OCI-LY3 (cell line): Measurements from ENCODE around the gene ACTL10.

Experiments
- H2AFZ ChIP-seq: fragments of 200-600, 300-600 bp; shearing (Covaris generic); 2 replicates; pipeline ENCODE4 v1.6.0; 2014; ENCODE audit warnings: antibody characterized with exemption, low read depth, low read length
- H3K27ac ChIP-seq: fragments of 200-600, 300-600 bp; sonication (generic); 2 replicates; pipeline ENCODE4 v1.5.1; 2014; ENCODE audit warnings: mild to moderate bottlenecking, low read length, moderate library complexity, mixed read lengths
- H3K27me3 ChIP-seq: fragments of 200-600, 300-600 bp; sonication (generic); 2 replicates; pipeline ENCODE4 v1.6.1; 2014; ENCODE audit warnings: low read depth, low read length, mixed read lengths
- H3K36me3 ChIP-seq: fragments of 200-600, 300-600 bp; sonication (generic); replicated peaks from 2 replicates; pipeline ENCODE3; 2014; ENCODE audit warnings: low read depth, low read length, mixed read lengths
- H3K4me1 ChIP-seq: fragments of 300-600, 200-600 bp; sonication (generic); 2 replicates; pipeline ENCODE4 v1.6.1; 2014; ENCODE audit warnings: low read length, mixed read lengths
- H3K4me2 ChIP-seq: fragments of 200-600, 300-600 bp; sonication (generic); 2 replicates; pipeline ENCODE4 v1.6.1; 2014; ENCODE audit warnings: low read length, mixed read lengths
- H3K4me3 ChIP-seq: fragments of 300-600, 200-600 bp; sonication (generic); 2 replicates; pipeline ENCODE4 v1.5.1; 2014; ENCODE audit warnings: antibody characterized with exemption, mild to moderate bottlenecking, low read length, moderate library complexity
- H3K79me2 ChIP-seq: fragments of 300-600, 200-600 bp; shearing (Covaris generic); 2 replicates; pipeline ENCODE4 v1.6.1; 2014; ENCODE audit warnings: mild to moderate bottlenecking, low read length, mixed read lengths
- H3K9ac ChIP-seq: fragments of 300-600, 200-600 bp; shearing (Covaris generic); 2 replicates; pipeline ENCODE4 v1.6.0; 2014; ENCODE audit warnings: mild to moderate bottlenecking, low read length, moderate library complexity
- H3K9me3 ChIP-seq: fragments of 200-600, 300-600 bp; shearing (Covaris generic); 2 replicates; pipeline ENCODE4 v1.6.1; 2014; ENCODE audit warnings: low read length, mixed read lengths; ENCODE audit not compliant: insufficient read depth
- H4K20me1 ChIP-seq: fragments of 200-600, 300-600 bp; sonication (generic); 2 replicates; pipeline ENCODE4 v1.6.1; 2016; ENCODE audit warnings: low read length, mixed read lengths; ENCODE audit not compliant: insufficient read depth
- EZH2phosphoT487 ChIP-seq: fragments of 200-600 bp; shearing (Covaris generic); IDR thresholded peaks from 2 replicates; pipeline ENCODE4 v1.6.1; 2018; ENCODE audit warnings: antibody characterized with exemption, mixed run types, low read depth
- TF ChIP-seq, protein P1 (sequence below): fragments of 200-600, 300-600 bp; sonication (generic); IDR thresholded peaks from 2 replicates; pipeline ENCODE4 v1.5.1; 2014; ENCODE audit warnings: antibody characterized with exemption, low read length, low read depth

ACTL10 gene

DNA sequence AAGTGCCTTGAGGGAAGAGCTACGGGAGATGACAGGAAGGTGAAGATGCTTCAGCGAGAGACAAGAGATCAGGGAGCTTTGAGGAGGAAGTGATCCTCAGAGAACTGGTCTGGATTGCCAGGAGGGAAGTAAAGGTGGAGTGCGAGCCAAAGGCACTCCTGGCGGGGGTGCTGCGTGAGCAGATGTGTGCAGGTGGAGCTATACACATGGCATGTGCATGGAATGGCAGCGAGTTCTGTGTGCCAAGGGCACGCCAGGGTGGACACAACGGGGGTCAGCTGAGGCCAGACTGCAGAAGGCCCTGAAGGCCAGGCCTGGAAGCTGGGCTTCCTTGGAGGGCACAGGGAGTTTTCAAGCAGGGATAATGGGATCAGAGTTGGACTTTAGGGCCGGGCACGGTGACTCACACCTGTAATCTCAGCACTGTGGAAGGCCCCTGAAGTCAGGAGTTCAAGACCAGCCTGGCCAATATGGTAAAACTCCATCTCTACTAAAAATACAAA, 47.2 kb downstream of the ACTL10 start:
- no peaks in the 10 kb centered on the region for H3K27me3 ChIP-seq
- no peak overlapping the region for H3K4me3 ChIP-seq
- no peaks in the 10 kb centered on the region for H4K20me1 ChIP-seq
- no peaks in the 10 kb centered on the region for H3K36me3 ChIP-seq
- H3K4me1 ChIP-seq = no peaks in the 10 kb centered on the region
- H3K9me3 ChIP-seq = no peaks in the 10 kb centered on the region
- H3K27ac ChIP-seq = no peak overlapping the region
- no peak overlapping the region for H3K4me2 ChIP-seq
- no peaks in the 10 kb centered on the region for H3K79me2 ChIP-seq
- no peak overlapping the region for H3K9ac ChIP-seq
- H2AFZ ChIP-seq = no peak overlapping the region
- TF ChIP-seq, protein P1, sequence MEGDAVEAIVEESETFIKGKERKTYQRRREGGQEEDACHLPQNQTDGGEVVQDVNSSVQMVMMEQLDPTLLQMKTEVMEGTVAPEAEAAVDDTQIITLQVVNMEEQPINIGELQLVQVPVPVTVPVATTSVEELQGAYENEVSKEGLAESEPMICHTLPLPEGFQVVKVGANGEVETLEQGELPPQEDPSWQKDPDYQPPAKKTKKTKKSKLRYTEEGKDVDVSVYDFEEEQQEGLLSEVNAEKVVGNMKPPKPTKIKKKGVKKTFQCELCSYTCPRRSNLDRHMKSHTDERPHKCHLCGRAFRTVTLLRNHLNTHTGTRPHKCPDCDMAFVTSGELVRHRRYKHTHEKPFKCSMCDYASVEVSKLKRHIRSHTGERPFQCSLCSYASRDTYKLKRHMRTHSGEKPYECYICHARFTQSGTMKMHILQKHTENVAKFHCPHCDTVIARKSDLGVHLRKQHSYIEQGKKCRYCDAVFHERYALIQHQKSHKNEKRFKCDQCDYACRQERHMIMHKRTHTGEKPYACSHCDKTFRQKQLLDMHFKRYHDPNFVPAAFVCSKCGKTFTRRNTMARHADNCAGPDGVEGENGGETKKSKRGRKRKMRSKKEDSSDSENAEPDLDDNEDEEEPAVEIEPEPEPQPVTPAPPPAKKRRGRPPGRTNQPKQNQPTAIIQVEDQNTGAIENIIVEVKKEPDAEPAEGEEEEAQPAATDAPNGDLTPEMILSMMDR = no peak
- no peak for TF ChIP-seq EZH2phosphoT487

DNA sequence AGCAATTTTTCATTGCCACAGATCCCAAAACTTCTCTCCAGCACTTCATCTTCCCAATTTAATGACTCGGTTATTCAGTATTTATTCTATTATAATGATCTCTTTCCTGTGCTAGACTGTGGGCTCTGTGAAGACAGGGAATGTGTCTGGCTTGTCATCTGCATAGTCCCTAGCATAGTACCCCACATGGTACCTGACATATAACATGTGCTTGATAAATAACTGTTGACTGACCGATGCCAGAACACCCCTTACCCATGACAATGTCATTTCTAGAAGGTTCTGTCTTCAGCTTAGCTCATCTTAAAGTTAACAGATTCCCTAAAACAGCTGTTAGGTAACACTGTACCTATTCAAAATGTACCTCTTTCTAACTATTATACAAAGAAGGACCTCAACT, 49.8 kb downstream of the ACTL10 start:
- Histone ChIP-seq H2AFZ (no peak overlapping the region), H3K36me3 (no peaks in the 10 kb centered on the region), H3K9ac (no peak overlapping the region), H3K4me2 (no peak overlapping the region), H3K27me3 (no peaks in the 10 kb centered on the region), H3K4me1 (peaks cover 5% of the 10 kb centered on the region; the same call in 1 of the 2 replicates), H3K9me3 (no peaks in the 10 kb centered on the region), H4K20me1 (no peaks in the 10 kb centered on the region), H3K79me2 (no peaks in the 10 kb centered on the region), H3K4me3 (no peak overlapping the region), H3K27ac (no peak overlapping the region)
- TF ChIP-seq, protein P1 = no peak
- TF ChIP-seq EZH2phosphoT487 = no peak
